Activated CD8-positive, alpha-beta memory T cell treated with anti-CD3 and anti-CD28 coated beads for 36 hours (primary cell): ENCODE data around the gene DNAL4. TPM values are rescaled to one million over a fixed set of nuclear protein-coding genes. Genes with fewer than 3 reads are reported as not detected.

Experiments
- CTCF ChIA-PET: fragments of 350-600 bp; sonication (Branson Sonifier 250); formaldehyde crosslinking; loops from one replicate; lab custom pipeline; 2021; ENCODE audit warnings: antibody characterized with exemption; lab: Charles Lee
- POLR2A ChIA-PET: fragments of 350-600 bp; sonication (Branson Sonifier 250); formaldehyde crosslinking; loops from one replicate; lab custom pipeline; 2021; ENCODE audit warnings: antibody characterized with exemption; lab: Charles Lee
- total RNA-seq, 2 experiments: library from RNA; stranded (reverse); gene quantifications; one replicate each; pipeline ENCODE4 v1.2.3, GENCODE V29; 2021

DNAL4 gene
- total RNA-seq, 2 experiments from 2014 or later: 8.9 to 9.5 TPM

GRCh38 chr22:38772623-38772873 is 21.4 kb downstream of the DNAL4 start:
- ChIA-PET POLR2A (no interaction called here), CTCF (interaction anchor here (0.8 kb wide), 1 partner anchor 14 kb away, joined by 3 read pairs; no protein-coding TSS in a partner anchor)

- CTCF ChIA-PET: interaction anchor here (0.6 to 2.8 kb wide), 2 partner anchors 12 to 544 kb away, joined by 4 to 11 read pairs; no protein-coding TSS in a partner anchor
- POLR2A ChIA-PET: no interaction called here
Observed at GRCh38 chr22:38770257-38770949, 23.5 kb downstream of the DNAL4 start.

GRCh38 chr22:38768036-38768435 is 25.9 kb downstream of the DNAL4 start:
- ChIA-PET POLR2A (no interaction called here), CTCF (interaction anchor here (0.9 to 4.7 kb wide), 10 partner anchors 8 to 117 kb away, joined by 3 to 27 read pairs (median 4); partner anchors contain the start of gene NPTXR)

GRCh38 chr22:38767313-38767712 is 26.6 kb downstream of the DNAL4 start:
- CTCF ChIA-PET: interaction anchor here (0.9 to 4.7 kb wide), 6 partner anchors 27 to 93 kb away, joined by 3 to 27 read pairs (median 3); partner anchors contain the start of gene NPTXR
- POLR2A ChIA-PET: no interaction called here

- POLR2A ChIA-PET: no interaction called here
- CTCF ChIA-PET: interaction anchor here (0.7 to 4.7 kb wide), 9 partner anchors 14 to 80 kb away, joined by 3 to 27 read pairs (median 4); partner anchors contain the start of gene NPTXR
Observed at GRCh38 chr22:38766076-38766777, 27.7 kb downstream of the DNAL4 start.

- ChIA-PET CTCF (interaction anchor here (0.6 kb wide), 1 partner anchor 388 kb away, joined by 3 read pairs; no protein-coding TSS in a partner anchor), POLR2A (no interaction called here)
Observed at GRCh38 chr22:38762551-38762983, 31.4 kb downstream of the DNAL4 start.

- ChIA-PET CTCF (interaction anchor here (0.5 kb wide), 1 partner anchor 769 kb away, joined by 3 read pairs; no protein-coding TSS in a partner anchor), POLR2A (no interaction called here)
Observed at GRCh38 chr22:38761202-38762162, 32.5 kb downstream of the DNAL4 start.

- POLR2A ChIA-PET: no interaction called here
- CTCF ChIA-PET: interaction anchor here (0.6 to 1.2 kb wide), 2 partner anchors 8 to 544 kb away, joined by 3 to 4 read pairs; no protein-coding TSS in a partner anchor
Observed at GRCh38 chr22:38760477-38761201, 33.3 kb downstream of the DNAL4 start.

GRCh38 chr22:38759005-38759404 is 34.9 kb downstream of the DNAL4 start:
- ChIA-PET POLR2A (interaction anchor here (1.0 kb wide), 1 partner anchor 53 kb away, joined by 3 read pairs; the partner anchor contains the start of gene GTPBP1), CTCF (interaction anchor here (0.6 to 2.2 kb wide), 8 partner anchors 10 to 397 kb away, joined by 3 to 11 read pairs (median 4); no protein-coding TSS in a partner anchor)

GRCh38 chr22:38758276-38758945 is 35.5 kb downstream of the DNAL4 start:
- ChIA-PET CTCF (interaction anchor here (0.6 to 2.2 kb wide), 7 partner anchors 10 to 398 kb away, joined by 3 to 11 read pairs (median 4); no protein-coding TSS in a partner anchor), POLR2A (interaction anchor here (0.6 to 1.0 kb wide), 4 partner anchors 50 to 256 kb away, joined by 3 to 8 read pairs (median 4); partner anchors contain the start of genes APOBEC3C and GTPBP1)

- POLR2A ChIA-PET: interaction anchor here (1.0 kb wide), 1 partner anchor 114 kb away, joined by 3 read pairs; no protein-coding TSS in a partner anchor
Observed at GRCh38 chr22:38757464-38757757, 36.5 kb downstream of the DNAL4 start.

GRCh38 chr22:38756711-38757463 is 37.1 kb downstream of the DNAL4 start:
- ChIA-PET POLR2A (interaction anchor here (1.0 to 1.2 kb wide), 3 partner anchors 51 to 115 kb away, joined by 3 to 5 read pairs (median 5); partner anchors contain the start of gene GTPBP1), CTCF (interaction anchor here (0.9 to 2.2 kb wide), 4 partner anchors 75 to 113 kb away, joined by 3 to 9 read pairs (median 4); partner anchors contain the start of gene TOMM22)

More at GRCh38 chr22:38757464-38757757, 36.5 kb downstream of the DNAL4 start:
- CTCF ChIA-PET: interaction anchor here (1.9 to 2.2 kb wide), 2 partner anchors 11 to 86 kb away, joined by 9 to 11 read pairs; no protein-coding TSS in a partner anchor

- ChIA-PET CTCF (interaction anchor here (0.9 to 1.3 kb wide), 3 partner anchors 74 to 114 kb away, joined by 3 to 5 read pairs (median 3); partner anchors contain the start of gene TOMM22), POLR2A (interaction anchor here (0.5 to 1.2 kb wide), 3 partner anchors 50 to 289 kb away, joined by 3 to 5 read pairs (median 5); partner anchors contain the start of gene GTPBP1)
Observed at GRCh38 chr22:38755911-38756532, 37.9 kb downstream of the DNAL4 start, which contains the start of gene SUN2. Gene SUN2 (minus strand): TSS chr22:38755998. CDS start chr22:38752628, 3,370 bp downstream.

GRCh38 chr22:38755155-38755910 is 38.6 kb downstream of the DNAL4 start:
- ChIA-PET CTCF (interaction anchor here (0.9 to 1.3 kb wide), 3 partner anchors 23 to 114 kb away, joined by 3 to 5 read pairs (median 3); no protein-coding TSS in a partner anchor), POLR2A (interaction anchor here (0.5 to 1.0 kb wide), 2 partner anchors 21 to 289 kb away, joined by 3 to 4 read pairs; no protein-coding TSS in a partner anchor)
